HEK293 (cell line): ENCODE measurements around the gene YIPF6.

ENCODE experiments used
- CTCF ChIP-seq: fragments of 450-650 bp; formaldehyde crosslinking; IDR thresholded peaks from 2 replicates; pipeline ENCODE4 v1.5.1; 2016; ENCODE audit warnings: missing biosample characterization, missing genetic modification characterization
- HOXD13 ChIP-seq: sonication (generic); formaldehyde crosslinking; IDR thresholded peaks from 2 replicates; pipeline ENCODE4 v1.8.0; 2022; ENCODE audit warnings: missing genetic modification reagents, borderline replicate concordance
- KLF17 ChIP-seq: fragments of 450-650 bp; formaldehyde crosslinking; IDR thresholded peaks from 2 replicates; pipeline ENCODE4 v1.5.1; 2016; ENCODE audit warnings: missing biosample characterization, missing genetic modification characterization
- TSHZ1 ChIP-seq: fragments of 450-650 bp; formaldehyde crosslinking; IDR thresholded peaks from 2 replicates; pipeline ENCODE4 v1.5.1; 2016; ENCODE audit warnings: missing biosample characterization, missing genetic modification characterization, borderline replicate concordance
- ZBTB26 ChIP-seq: fragments of 450-650 bp; formaldehyde crosslinking; optimal IDR thresholded peaks from 2 replicates; pipeline ENCODE3; 2016; ENCODE audit warnings: missing biosample characterization, mild to moderate bottlenecking, missing genetic modification characterization
- ZFP3 ChIP-seq: fragments of 450-650 bp; formaldehyde crosslinking; IDR thresholded peaks from 2 replicates; pipeline ENCODE4 v1.5.1; 2016; ENCODE audit warnings: low read depth, missing biosample characterization, missing genetic modification characterization
- ZNF391 ChIP-seq: fragments of 450-650 bp; formaldehyde crosslinking; IDR thresholded peaks from 2 replicates; pipeline ENCODE4 v1.5.1; 2016; ENCODE audit warnings: low read depth, missing biosample characterization, missing genetic modification characterization, borderline replicate concordance
- ZNF426 ChIP-seq: fragments of 450-650 bp; formaldehyde crosslinking; IDR thresholded peaks from 2 replicates; pipeline ENCODE4 v1.5.1; 2017; ENCODE audit warnings: missing biosample characterization, missing genetic modification characterization, mild to moderate bottlenecking, inconsistent platforms, moderate library complexity
- ZNF629 ChIP-seq: fragments of 450-650 bp; formaldehyde crosslinking; IDR thresholded peaks from 2 replicates; pipeline ENCODE4 v1.5.1; 2017; ENCODE audit warnings: missing biosample characterization, missing genetic modification characterization
- ZNF776 ChIP-seq: fragments of 450-650 bp; formaldehyde crosslinking; IDR thresholded peaks from 2 replicates; pipeline ENCODE4 v1.5.0; 2017; ENCODE audit warnings: missing biosample characterization, missing genetic modification characterization, borderline replicate concordance

GRCh38 chrX:68579810-68580209 is 81.0 kb downstream of the YIPF6 start:
- TF ChIP-seq ZNF426 (tag by site-specific recombination) (no peak), HOXD13 (no peak), TSHZ1 (tag by site-specific recombination) (no peak), ZNF629 (no peak), CTCF (tag by site-specific recombination) (no peak), KLF17 (tag by site-specific recombination) (no peak), ZNF776 (no peak), ZFP3 (no peak), ZNF391 (tag by site-specific recombination) (no peak), ZBTB26 (tag by site-specific recombination) (no peak)
